Activated effector memory CD4-positive, alpha-beta T cell treated with anti-CD3 and anti-CD28 coated beads, Interleukin-2, amount 50 U/mL, for 16 hours (primary cell): ENCODE measurements around the gene WWC2.
"Not testable (repeated sequence)": the region's sequence is repeated elsewhere in the genome, so short reads cannot be mapped to it uniquely, and the experiment has no call there.

Experiments
- DNase-seq: peaks from one replicate; pipeline ENCODE4 v3.0.0-alpha.2; 2020

WWC2 gene

DNA sequence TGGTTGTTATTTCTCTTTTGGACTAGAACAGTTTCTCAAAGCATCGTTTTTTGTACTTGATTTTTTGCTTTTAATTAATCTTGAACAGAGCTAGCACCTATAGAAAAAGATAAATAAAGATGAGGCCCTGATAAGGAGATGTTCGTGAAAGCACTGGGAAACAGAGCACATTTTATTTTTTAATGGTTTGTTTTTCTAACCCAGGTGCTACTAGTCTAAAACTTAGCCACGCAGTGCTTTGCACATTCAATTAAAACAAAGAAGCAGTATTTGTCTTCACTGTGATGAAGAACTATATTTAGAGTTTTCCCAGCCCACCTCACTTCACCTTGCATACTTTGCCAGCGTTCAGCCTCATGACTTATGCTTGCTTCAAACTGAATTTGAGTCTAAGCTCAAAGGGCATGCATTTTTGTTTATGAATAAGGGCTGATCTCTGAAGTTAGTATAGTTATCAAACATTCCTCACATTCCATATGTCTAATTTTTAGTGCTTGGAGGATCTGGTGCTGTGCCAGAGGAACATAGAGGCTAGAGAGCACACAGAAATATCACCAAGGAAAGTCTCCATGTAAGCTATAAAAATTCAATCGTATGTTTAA is 76.7 kb downstream of the WWC2 start:
- no peak for DNase-seq

DNA sequence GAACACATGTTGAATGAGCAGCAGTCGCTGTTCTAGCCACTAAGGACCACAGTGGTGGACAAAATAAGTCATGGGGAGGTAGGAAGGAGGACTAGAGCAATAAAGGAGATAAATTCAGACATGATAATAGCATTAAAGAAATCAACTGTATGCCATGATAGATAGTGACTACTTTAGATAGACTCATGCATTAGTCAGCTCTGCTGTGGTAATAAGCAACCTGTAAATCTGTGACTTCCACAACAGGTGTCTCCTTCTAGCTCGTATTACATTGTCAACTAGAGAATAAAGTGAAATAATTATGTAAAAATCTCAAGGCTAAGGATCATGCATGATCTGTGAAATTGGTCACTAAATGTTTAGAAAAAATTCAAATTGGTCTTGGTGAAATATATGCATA is 77.9 kb downstream of the WWC2 start:
- DNase-seq = no peak

DNA sequence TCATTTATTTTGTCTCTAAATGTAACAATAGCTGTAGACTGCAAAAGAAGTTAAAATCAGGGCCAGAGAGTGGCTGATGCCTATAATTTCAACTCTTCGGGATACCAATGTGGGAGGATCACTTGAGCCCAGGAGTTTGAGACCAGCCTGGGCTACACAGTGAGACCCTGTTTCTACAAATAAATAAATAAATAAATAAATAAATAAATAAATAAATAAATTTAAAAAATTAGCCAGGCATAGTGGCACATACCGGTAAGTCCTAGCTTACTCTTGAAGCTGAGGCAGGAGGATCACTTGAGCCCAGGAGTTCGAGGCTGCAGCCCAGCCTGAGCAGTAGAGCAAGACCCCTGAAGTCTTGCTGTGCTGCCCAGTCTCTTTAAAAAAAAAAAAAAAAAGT is 79.1 kb downstream of the WWC2 start:
- DNase-seq = no peak

DNA sequence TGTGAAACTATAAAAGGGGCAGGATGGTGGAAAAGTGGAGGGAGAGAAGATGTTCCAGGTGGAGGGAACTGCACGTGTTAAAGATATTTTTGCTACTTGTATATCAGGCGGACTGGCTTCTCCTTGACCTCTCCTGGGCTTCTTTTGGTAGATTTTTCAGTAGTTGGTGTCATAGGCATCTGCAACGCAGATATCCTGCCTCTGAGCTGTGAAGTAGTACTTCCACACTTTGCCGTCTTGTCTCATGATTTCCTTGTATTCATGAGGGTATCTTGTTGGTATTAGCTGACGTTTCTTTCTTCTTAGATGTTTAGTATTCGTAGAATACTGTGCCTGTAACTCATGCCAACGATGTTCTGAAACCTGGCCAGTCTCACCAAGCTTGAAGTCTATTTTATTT is 81.0 kb downstream of the WWC2 start:
- no peak for DNase-seq

DNA sequence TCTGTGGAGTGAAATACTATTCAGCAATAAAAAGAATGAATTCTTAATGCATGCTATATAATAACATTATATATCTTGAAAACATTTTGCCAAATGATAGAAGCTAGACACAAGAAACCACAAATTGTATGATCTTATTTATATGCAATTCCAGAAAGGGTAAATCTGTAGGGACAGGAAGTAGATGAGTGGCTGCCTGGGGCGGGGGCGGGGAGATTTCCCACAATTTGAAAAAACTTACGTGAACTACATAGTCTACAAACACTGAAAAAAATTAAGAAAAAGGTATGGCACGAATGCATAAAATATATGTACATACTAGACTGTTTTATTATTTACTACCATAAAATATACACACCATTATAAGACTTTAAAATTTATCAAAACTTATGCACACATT is 81.6 kb downstream of the WWC2 start:
- no peak for DNase-seq

DNA sequence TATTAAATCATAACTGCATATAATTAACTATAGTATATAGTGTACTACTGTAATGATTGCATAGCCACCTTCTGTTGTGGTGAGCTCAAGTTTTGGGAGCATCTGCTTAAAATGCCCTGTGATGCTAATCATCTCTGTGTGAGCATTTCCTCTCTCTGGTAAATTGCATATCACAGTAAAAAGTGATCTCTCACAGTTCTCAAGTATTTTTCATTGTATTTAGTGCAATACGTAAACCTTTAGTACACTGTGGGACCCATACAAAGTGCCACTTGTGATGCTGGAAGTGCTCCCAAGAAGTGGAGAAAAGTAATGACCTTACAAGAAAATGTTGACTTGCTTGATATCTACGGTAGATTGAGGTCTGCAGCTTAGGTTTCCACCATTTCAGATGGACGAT is 82.0 kb downstream of the WWC2 start:
- DNase-seq = no peak

DNA sequence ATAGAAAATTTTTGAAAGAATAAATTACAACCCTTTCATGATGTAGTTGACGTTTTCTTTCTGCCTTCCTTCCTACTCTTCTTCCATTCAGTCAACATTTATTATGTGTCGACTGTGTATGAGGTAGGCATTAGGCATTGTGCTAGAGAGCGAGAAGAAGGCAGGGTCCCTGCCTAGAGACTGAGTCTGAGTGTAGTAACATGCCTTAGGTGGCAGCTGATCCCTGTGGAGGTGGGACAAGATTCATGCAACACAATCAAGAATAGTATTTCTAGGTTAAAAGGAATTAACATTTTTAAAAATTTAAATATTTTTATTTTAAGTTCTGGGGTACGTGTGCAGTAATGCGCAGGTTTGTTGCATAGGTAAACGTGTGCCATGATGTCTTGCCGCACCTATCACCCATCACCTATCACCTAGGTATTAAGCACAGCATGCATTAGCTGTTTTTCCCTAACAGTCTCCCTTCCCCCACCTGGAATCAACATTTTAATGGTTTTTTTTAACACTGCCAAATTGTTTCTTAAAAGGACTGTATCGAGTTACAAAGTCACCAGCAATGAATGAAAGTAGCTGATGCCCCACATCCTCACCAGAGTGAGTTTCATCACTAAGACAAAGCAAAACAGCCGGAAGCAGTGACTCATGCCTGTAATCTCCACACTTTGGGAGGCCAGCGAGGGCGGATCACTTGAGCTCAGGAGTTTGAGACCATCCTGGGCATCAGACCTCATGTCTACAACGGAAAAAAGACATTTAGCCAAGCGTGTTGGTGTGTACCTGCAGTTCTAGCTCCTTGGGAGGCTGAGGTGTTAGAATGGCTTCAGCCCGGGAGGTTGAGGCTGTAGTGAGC is 84.0 kb downstream of the WWC2 start:
- peak; percentile 71 for DNase-seq

DNA sequence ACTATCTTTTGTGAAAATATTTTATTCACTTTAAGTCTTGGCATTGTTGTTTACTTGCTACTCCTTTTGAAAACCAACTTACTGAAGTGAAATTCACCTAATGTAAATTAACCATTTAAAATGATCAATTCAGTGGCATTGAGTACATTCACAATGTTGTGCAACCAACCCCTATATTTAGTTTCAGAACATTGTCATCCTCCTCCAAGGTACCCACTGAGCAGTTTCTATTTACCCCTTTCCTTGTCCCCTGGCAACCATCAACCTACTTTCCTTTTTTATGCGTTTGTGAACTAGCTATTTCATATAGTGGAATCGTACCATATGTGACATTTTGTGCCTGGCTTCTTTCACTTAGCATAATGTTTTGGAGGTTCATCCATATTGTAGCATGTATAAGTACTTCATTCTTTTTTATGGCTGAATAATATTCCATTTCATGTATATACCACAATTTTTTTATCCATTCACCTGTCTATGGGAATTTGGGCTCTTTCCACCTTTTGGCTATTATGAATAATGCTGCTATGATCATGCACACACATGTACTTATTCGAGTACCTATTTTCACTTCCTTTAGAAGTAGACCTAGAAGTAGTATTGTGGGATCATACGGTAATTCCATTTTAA is 85.0 kb downstream of the WWC2 start:
- DNase-seq = no peak

DNA sequence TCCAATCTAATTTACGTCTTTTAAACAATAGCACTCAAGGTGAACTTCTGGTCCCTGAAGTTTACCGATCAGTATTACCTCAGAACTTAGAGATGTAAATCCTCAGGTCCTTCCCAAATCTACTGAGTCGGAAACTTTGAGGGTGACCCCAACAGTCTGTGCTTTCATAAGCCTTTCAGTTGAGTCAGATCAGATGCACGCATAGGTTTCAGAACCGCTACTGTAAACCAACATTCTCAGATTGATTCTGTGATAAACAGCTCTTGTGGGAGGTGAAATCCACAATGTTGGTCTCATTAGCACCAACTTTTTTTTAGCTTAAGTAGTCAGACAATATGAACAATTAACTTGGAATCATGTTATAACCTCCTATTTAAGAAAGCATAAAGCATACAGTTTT is 86.0 kb downstream of the WWC2 start:
- DNase-seq = no peak

DNA sequence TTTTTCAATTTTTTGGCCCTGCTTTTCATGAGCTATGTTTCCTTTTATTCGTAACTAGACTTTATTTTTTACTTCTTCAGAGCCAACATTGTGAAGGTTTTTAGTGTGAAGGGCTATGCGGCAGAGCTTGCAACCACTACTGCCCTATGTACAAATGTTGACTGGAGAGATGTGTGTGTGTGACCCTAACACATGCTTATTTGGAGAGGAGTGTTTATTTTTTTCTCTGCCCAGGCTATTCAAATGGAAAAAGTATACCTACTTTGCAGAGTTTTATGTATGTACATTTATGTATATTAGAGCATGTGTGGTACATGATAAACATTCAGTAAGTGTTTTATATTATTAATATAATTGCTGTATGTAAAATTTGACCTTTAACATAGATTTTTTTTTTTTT is 86.5 kb downstream of the WWC2 start:
- DNase-seq = no peak

DNA sequence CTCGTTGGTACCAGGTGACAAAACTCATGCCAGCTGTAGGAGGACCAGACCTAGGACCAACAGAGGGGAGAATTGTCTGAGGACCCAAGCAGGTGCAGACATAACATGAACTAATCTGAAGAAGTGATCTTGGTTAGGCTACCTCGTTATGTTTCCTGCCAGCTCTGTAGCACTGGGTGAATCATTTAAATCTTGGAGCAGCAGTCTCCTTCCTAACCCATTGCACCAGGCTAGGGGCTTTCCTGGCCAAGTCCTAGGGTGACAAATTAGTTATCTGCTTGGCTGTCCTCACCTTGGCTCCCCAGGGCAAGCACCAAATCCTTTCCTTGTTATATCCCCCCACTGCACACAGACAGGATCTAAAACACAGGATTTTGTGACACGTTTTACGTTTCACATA is 87.8 kb downstream of the WWC2 start:
- DNase-seq = no peak

DNA sequence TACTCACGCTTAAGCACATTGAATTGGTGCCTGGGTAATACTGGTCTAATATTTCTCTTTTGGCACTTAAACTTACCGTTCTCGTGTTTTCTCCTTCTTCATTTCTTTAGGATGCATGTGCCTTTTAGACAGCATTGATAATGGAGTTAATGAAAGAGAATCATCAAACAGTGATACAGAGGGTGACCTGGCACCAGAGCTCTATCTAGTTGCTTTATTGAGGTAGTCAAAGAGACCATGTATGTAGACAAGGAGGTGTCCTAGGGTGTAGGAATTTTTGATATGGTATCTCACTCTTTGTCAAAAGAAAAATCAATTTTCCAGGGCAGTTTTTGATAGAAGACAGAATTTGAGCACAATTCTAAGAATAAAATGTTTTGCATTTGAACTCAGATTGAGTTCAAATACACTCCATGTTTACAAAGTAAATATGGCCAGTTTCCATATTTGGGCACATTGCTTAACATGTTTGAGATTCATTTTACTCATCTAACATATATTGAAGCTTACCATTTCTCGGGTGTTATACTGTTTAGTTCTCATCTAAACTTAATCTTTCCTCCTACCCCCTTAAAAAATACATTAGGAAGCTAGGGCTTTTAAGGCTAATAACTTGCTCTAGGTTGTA is 92.0 kb downstream of the WWC2 start:
- no peak for DNase-seq

DNA sequence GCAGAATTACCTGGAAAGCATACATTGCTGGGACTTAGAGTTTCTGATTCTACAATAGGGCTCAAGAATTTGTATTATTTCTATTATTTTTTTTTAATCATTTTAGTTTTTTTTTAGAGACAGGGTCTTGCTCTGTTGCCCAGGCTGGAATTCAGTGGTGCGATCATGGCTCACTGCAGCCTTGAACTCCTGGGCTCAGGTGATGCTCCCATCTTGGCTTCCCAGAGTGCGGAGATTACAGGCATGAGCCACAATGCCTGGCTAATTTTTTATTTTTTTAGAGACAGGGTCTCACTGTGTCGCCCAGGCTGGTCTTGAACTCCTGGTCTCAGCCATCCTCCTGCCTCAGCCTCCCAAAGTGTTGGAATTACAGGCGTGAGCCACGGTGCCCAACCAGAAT is 92.6 kb downstream of the WWC2 start:
- no peak for DNase-seq

DNA sequence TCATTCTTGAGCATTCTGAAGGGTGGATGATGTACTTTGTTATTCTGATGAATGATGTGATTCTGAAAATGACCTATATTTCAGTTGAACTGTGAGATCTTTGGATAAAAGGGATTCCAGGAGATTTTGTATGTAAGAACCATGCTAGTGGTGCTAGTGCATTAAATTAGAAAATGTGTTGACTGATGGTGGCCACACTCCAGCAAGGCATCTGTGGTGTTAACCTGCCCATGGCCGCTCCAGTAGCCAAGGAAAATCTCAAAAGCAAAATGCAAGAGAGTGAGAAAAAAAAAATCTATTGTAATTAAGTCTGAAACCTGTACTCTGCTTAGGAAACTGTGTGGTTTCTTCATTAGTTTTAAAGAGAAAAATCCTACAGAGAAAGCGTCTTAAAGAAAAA is 93.5 kb downstream of the WWC2 start:
- no peak for DNase-seq

DNA sequence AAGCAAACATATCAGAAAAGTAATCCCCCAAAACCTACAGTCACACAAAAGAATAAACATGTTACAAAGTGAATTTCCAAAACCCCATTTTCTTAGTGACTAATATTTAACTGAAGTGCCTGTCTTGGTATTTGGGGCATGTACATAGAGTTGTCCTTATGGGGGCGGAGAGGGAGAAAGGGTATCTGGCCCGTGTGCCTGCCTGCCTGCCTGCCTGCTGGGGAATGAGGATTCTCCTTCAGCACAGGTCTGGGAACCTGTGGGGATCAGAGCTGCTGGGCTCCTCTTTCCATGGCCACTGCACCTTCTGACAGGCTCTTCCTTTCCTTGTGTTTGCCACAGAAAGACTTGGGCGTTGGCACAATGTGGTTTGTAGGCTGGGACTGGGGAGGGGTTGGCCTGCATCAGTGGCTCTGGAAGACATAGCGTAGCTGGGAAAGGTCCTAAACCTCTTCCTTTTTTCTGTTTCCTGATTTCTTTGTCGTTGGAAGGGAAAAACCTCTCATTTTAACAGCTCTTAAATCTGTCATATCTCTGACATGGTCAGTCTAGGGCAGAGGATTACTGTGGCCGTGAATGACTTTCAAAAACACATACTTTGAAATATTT is 94.8 kb downstream of the WWC2 start:
- DNase-seq = not testable (repeated sequence)

DNA sequence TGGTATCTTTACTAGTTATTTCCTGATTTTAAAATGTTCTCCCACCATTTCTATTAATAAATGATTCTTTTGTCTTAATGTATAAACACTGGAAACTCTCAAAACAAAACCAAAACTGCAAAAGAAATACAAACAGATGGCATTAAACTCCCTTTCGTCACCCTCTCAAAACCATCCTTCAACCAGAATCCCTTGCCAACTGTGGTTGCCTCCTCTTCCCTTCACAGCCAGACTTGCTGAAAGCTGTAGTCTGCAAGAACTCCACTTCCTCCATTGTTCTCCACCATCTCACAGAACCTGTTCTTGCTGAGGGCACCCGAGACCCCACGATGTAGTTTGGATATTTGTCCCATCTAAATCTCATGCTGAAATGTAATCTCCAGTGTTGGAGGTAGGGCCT is 96.5 kb downstream of the WWC2 start:
- DNase-seq = no peak

DNA sequence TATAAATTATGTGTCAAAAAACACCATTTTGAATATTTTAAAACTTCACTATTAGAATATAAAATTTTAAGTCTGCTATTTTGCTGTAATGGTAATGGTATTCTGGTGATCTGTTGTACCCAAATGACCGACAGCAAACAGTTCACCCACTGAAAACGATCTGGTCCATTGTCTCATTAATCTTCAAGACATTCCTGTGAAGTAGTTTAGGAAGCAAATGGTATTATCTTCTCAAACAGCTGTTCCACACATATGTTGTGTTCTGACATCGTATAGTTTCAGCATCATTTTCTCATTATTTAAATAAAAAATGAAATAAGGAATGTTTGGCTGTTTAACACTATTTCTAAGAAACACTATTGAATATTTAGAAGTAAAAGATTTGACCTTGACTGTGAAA is 98.1 kb downstream of the WWC2 start:
- no peak for DNase-seq

DNA sequence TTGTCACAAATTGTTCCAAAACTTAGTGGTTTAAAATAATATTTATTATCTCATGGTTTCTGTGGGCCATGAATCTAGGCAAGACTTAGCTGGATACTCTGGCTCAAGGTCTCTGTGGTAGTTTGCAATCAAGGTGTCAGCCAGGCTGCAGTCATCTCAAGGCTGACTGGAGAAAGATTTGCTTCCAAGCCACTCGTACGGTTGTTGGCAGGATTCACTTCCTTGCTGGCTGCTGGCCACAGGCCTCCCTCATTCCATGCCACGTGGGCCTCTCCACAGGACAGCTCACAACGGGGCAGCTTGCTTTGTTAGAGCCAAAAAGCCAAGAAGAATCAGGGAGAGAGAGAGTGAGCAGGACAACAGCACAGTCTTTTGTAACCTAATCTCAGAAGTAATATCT is 101.4 kb downstream of the WWC2 start:
- DNase-seq = no peak

DNA sequence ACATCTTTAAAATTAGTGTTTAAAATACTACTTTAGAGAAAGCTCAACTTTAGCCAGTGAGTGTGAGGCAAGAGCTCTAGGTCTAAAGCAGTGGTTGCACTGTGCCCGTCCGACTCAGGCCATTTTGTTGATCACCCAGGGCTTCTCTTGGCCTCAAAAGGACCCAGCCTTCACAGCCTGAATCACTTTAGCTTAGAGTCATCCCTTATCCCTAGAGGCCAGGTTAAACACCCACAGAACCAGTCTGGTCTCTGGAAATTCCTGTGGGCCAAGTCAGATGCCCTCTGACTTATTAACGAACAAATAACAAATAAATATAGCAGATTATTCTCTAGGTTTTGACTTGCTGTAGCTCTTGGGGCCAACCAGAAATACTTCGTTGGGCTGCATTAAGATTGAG is 102.3 kb downstream of the WWC2 start:
- no peak for DNase-seq

DNA sequence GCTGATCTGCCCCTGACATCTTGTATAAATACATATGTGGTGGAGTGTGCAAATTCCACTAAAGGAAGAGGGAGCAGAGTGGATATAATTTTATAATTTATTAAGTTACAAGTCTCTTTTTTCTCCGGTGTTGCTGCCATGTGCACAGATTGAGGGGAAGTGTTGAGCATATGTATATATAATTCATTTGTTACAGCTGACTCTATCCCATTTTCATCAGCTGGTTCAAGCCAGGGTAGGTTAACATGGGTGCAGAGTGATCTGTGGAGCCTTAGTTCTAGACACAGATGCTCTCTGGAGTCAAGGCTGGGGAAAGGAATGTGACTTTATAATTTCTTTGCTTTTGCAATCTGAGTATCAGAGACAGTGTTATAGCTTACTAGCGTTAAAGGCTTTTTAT is 103.5 kb downstream of the WWC2 start:
- no peak for DNase-seq

DNA sequence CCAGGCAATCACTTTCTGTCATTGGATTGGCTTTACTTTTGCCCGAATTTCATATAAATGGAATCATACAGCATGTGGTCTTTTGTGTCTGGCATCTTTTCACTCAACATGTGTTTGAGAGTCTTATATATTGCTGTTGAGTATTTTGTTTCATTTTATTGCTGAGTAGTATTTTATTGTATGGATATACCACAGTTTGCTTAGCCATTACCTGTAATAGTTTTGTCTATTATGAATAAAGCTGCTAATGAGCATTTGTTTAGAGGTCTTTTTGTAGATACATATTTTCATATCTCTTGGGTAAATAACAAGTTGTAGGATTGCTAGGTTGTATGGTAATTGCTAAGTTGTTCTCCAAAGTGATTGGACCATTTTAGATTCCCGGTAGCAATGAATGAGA is 105.7 kb downstream of the WWC2 start:
- DNase-seq = no peak

DNA sequence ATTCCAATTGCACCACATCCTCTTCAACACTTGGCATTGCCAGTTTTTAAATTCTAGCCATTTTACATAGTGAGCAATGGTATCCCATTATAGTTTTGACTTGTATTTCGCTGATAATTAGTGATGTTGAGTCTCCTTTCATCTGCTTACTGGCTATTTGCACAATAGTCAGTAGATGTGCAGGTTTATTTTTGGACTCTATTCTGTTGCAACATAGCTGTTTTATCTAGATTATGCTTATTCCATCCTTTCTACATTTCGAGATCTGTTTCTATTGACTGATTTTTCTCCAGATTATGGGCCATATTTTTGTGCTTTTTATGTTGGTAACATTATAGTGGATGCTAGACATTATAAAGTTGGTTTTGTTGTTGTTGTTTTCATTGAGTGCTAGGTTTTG is 106.1 kb downstream of the WWC2 start:
- DNase-seq = no peak

DNA sequence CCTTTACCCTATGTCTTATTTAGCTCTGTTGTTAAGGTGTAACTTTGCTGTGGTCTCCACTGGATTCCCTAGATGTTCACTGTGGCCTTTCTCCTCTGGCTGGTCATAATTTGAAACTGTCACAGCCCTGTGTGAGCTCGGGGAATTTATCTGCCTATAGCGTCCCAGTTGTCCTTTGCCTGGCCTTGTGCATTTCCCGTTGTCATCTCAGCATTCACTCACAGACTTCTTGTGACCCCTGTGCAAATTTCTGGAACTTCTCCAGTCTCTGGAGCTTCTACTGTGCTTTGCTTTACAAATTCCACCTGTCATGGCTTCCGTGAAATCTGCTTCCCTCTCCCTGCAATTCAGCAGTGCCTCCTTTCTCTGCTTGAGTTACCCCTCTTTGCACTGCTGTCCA is 106.7 kb downstream of the WWC2 start:
- no peak for DNase-seq

DNA sequence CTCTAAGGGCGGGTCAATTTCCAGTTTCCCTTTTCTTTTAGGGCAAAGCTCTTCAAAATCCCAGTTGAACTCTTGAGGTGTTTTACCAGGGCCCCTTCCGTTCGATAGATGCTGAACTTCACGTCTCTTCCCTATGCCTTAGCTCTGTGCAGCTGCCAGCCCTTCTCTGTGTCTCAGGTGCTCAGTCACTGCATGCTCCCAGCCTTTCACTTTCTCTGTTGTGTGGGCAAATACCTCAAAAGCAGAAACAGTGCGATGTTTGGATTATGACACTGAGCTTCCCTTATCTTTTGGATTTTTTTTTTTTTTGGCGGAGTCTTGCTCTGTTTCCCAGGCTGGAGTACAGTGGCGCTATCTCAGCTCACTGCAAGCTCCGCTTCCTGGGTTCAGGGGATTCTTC is 112.5 kb downstream of the WWC2 start:
- no peak for DNase-seq
